ENCODE data around the gene NEGR1. TPM values are rescaled to one million over a fixed set of nuclear protein-coding genes. Genes with fewer than 3 reads are reported as not detected.

The NEGR1 gene
- total and polyA plus RNA-seq, 7 donors, result 1.3 to 10.2 (median 2.2) TPM

DNA sequence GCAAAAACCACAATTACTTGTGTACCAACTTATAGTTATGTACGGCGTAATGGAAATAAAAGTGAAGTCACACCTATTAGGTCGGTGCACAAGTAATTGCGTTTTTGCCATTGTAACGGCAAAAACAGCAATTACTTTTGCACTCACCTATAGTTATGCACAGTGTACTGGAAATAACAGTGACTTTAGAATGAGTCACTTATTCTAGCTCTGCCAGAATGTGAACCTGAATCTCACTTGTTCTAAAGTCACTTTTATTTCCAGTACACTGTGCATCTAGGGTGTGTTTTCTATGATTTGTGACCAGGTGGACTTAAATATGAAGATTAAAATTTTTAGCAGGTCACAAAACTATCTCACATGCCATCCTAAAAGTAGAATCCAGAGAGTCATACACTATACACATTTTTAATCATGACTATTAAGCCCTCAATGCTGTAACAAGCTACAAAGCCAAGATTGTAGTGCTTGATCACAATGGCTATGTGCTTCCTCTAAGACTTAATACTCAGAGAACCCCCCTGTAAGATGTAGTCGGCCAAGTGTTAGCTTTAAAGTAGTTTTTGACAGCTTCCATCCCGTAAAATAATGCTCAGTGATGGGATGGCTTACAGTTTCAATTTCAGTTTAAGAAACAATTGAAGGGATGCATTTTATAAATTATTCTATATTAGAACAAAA lies 218.8 kb downstream of the NEGR1 start:
- H3K27me3 ChIP-seq (ENCODE audit: insufficient read depth in 3 of 3, low read length in 2 of 3), result no peaks in the 10 kb centered on the region
- no peak for TF ChIP-seq CTCF (IDR thresholded peaks at IDR 0.05)
- 75 to 80% (median 76%) methylated on average over 7 of the region's 7 CpGs for WGBS, 3 donors
- no peak overlapping the region for H3K27ac ChIP-seq
- H3K4me3 ChIP-seq, result no peak overlapping the region
- H3K9me3 ChIP-seq, result no peaks in the 10 kb centered on the region
- ATAC-seq, result no peak
- intact Hi-C loops (cut with DNase I), result no loop called here
- no peaks in the 10 kb centered on the region for H3K36me3 ChIP-seq (ENCODE audit: insufficient read depth in 1 of 2, low read depth in 1 of 2)
- DNase-seq, result no peak
- H3K4me1 ChIP-seq, result no peaks in the 10 kb centered on the region

DNA sequence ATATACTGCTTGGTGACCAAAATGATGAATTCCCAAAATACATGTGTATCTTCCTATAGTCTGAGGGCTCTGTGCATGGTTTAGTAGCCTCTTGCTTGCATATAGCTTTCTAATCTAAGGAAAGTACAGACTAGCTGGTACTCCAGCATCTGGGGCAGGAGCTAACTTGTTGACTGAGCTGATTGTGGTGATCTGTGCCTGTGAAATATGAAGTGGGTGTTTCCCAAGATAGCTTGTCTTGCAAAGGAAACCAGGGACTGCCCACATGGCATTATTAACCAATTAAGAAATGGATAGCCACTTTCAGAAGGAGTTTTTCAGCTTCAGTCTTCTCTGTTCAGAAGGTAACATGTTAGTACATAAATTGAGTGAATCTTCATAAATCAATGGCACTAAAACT lies 219.8 kb downstream of the NEGR1 start:
- Histone ChIP-seq H3K36me3 (ENCODE audit: insufficient read depth in 1 of 2, low read depth in 1 of 2) (no peaks in the 10 kb centered on the region), H3K4me3 (no peak overlapping the region), H3K27ac (no peak overlapping the region), H3K27me3 (ENCODE audit: insufficient read depth in 3 of 3, low read length in 2 of 3) (no peaks in the 10 kb centered on the region), H3K9me3 (no peaks in the 10 kb centered on the region), H3K4me1 (no peaks in the 10 kb centered on the region)
- intact Hi-C loops (cut with DNase I), result no loop called here
- no peak for ATAC-seq
- DNase-seq, result no peak
- no peak for TF ChIP-seq CTCF (IDR thresholded peaks at IDR 0.05)

GRCh38 chr1:72060466-72061245 lies 221.7 kb downstream of the NEGR1 start:
- Histone ChIP-seq H3K27ac (no peak overlapping the region), H3K27me3 (ENCODE audit: insufficient read depth in 3 of 3, low read length in 2 of 3) (no peaks in the 10 kb centered on the region), H3K4me1 (no peaks in the 10 kb centered on the region), H3K36me3 (ENCODE audit: insufficient read depth in 1 of 2, low read depth in 1 of 2) (no peaks in the 10 kb centered on the region), H3K4me3 (no peak overlapping the region), H3K9me3 (no peaks in the 10 kb centered on the region)
- no peak for DNase-seq
- 68 to 71% (median 70%) methylated on average over 3 of the region's 3 CpGs for WGBS, 3 donors
- no peak for ATAC-seq
- intact Hi-C loops (cut with DNase I), result no loop called here
- no peak for TF ChIP-seq CTCF (IDR thresholded peaks at IDR 0.05)

- no peak for TF ChIP-seq CTCF (IDR thresholded peaks at IDR 0.05)
- no peak for ATAC-seq
- DNase-seq, result no peak
These were observed 225.8 kb downstream of the NEGR1 start for GRCh38 chr1:72056516-72056915.

More at GRCh38 chr1:72056516-72056915, 225.8 kb downstream of the NEGR1 start:
- Histone ChIP-seq H3K9me3 (no peaks in the 10 kb centered on the region), H3K4me3 (no peak overlapping the region), H3K27ac (no peak overlapping the region), H3K27me3 (ENCODE audit: insufficient read depth in 3 of 3, low read length in 2 of 3) (no peaks in the 10 kb centered on the region), H3K36me3 (ENCODE audit: insufficient read depth in 1 of 2, low read depth in 1 of 2) (no peaks in the 10 kb centered on the region), H3K4me1 (no peaks in the 10 kb centered on the region)
- intact Hi-C loops (cut with DNase I), result no loop called here
- 87 to 91% (median 88%) methylated on average over 2 of the region's 2 CpGs for WGBS, 3 donors

Measured in psoas muscle (tissue), 8 donors.